GM21381 (cell line): Measurements from ENCODE around the gene MANSC4.

Source experiments
- ATAC-seq: cut with Tn5 transposase; IDR thresholded peaks from one replicate; pipeline ENCODE4 v1.9.1; 2021; ENCODE audit warnings: mild to moderate bottlenecking, moderate library complexity; ENCODE audit not compliant: unreplicated experiment

Gene MANSC4

GRCh38 chr12:27801630-27802029 lies 21.6 kb upstream of the MANSC4 start:
- no peak for ATAC-seq

- ATAC-seq, result no peak
These were observed 20.8 kb upstream of the MANSC4 start for GRCh38 chr12:27800819-27801218.

DNA sequence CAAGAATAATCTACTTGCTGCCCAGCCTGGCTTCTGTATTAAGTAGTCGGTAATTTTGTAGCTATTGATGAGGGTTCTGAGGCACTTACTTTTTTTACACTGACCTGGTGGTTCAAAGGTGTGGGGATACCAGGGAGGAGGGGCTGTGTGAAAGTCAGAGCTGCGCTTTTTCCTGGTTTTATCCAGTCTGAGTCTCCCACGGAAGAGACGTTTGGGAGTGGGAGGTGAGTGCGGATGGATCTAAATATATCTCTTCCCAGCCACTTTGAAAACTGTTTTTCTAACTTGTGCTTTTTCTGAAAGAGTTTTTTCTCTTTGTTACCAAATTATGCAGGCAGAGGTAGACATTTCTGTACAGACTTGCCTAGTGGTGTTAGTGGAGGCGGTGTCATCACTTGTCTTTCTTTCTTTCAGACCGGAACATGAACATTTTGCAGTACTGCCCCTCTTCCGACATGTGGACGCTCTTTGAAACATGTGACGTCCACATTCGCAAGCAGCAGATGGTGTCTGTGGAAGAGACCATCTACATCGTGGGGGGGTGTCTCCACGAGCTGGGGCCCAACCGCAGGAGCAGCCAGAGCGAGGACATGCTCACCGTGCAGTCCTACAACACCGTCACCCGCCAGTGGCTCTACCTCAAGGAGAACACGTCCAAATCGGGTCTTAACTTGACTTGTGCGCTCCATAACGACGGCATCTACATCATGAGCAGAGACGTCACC lies 17.4 kb upstream of the MANSC4 start:
- no peak for ATAC-seq

- no peak for ATAC-seq
These were observed 16.1 kb upstream of the MANSC4 start for GRCh38 chr12:27796128-27796527.

DNA sequence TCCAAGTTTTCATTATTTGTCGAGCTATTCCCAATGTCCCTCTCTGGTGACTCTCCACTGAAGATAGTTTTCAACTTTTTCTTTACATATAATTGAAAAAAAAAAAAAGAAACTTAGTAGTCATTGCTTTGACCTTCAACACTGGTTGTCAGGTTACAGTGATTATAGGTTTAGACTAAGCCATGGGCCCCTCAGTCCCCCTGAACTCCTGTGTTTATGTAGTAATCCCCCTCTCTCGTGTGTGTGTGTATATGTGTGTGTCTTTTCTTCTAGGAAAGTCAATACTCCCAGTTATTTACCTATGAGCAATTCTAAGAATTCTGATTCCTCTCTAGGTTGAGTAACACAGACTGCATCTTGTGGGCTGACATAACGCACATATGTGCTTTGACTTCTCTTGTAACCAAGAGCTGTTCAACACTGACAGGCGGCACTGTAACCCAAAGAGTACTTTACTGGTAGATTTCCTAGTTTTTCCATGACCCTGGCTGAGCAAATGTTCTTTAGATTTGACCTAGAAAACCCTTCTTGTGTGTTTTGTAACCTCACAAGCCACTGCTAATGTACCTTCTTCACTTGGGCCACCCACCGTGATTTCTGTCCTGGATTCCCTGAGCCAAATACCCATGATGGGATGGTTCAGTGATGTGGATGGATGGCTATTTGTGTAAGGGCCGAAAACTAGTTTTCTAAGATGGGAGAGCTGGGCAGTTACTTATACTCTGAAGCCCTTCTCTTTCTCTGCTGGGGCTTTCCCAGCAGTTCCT lies 15.0 kb upstream of the MANSC4 start:
- no peak for ATAC-seq

DNA sequence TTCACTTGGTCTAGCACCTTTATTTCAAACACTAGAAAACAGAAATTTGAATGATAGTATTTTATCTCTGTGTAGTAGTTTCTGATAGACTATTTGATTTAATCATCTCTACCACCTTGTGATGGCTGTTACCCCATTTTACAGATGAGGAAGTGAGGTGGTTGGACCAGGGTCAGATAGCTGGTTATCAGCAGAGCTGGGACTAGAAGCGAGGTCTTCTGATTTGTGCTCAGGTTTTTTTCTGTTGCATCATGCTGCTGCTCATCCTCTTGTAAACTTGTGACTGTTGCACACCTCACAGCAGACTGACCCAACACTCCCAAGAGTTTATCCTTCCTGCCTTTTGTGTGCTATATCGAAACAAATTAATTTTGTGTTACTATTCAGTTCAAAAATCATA lies 10.1 kb upstream of the MANSC4 start:
- ATAC-seq, result no peak

DNA sequence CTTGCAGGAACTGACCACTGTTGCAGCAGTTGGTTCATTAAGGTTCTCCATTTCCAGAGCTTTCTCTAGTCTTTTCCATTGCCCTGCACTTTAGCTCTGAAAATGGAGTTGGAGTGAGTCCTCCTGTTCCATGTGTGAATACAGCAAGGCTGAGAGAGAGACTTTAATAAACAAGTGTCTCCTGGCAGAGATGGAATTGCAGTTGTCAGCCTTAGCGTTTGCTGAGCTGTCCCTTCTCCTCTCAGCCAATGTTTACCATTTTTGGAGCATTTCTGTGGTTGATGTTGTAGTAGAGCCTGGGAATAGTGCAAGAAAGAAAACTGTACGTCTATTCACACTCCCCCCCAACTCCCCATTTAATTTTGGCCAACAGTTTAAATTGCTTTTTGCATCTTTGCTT lies 7.5 kb upstream of the MANSC4 start:
- ATAC-seq, result no peak

- no peak for ATAC-seq
These were observed 6.0 kb upstream of the MANSC4 start for GRCh38 chr12:27785882-27786570.

DNA sequence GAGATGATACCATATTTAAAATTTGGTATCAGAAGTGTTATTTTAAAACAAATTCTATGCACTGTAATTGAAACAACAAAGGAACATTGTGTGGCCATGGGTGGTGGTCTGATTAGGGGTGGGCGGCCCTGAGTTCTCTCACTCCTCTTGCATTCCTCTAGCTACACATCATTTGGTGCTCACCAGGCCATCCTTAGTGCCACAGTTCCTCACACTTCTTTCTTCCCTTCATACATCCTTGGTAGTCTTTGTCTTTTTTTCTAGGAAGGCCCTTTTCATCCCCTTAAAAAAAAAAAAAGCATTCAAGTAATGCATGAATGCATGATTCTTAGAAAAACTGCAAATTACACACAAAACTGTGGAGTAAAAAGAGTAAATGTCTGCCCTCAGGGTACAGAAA lies 2.4 kb upstream of the MANSC4 start:
- ATAC-seq, result no peak

DNA sequence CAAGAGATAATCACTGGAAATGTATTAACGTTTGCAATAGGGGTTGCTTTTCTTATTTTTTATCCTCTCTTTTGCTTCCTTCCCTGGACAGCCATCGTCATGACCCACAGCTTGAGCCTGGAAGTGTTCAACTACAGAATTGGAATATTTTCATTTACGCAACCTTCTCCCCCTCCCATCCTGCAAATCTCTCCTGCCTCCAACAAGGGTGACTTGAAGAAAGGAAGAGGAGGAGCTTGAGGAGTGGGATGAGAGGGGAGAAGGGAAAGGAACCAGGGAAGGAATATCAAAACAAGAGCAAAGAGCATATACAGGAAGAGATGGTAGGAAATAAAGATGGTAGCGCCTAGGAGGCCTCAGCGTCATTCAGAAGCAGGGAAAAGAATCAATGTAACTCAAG lies 1.6 kb upstream of the MANSC4 start:
- no peak for ATAC-seq

DNA sequence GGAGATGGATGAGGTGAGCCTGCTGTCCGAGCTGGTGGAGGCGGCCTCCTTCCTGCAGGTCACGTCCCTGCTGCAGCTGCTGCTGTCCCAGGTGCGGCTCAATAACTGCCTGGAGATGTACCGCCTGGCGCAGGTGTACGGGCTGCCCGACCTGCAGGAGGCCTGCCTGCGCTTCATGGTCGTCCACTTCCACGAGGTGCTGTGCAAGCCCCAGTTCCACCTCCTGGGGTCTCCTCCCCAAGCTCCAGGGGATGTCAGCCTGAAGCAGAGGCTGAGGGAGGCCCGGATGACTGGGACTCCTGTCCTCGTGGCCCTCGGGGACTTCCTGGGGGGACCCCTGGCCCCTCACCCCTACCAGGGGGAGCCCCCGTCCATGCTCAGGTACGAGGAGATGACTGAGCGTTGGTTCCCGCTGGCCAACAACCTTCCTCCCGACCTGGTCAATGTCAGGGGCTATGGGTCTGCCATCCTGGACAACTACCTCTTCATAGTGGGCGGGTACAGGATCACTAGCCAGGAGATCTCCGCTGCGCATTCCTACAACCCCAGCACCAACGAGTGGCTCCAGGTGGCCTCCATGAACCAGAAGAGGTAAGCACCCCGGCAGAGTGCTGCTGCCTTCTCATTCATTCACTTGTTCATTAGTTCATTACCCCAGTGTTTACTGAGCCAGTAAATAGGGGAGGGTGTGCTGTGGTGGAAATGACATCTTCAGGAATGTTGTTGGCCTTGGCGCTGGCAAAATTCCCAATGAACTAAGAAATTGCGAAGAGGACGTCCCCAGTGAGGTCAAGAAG lies 774 bp upstream of the MANSC4 start:
- peak; percentile 28 for ATAC-seq

DNA sequence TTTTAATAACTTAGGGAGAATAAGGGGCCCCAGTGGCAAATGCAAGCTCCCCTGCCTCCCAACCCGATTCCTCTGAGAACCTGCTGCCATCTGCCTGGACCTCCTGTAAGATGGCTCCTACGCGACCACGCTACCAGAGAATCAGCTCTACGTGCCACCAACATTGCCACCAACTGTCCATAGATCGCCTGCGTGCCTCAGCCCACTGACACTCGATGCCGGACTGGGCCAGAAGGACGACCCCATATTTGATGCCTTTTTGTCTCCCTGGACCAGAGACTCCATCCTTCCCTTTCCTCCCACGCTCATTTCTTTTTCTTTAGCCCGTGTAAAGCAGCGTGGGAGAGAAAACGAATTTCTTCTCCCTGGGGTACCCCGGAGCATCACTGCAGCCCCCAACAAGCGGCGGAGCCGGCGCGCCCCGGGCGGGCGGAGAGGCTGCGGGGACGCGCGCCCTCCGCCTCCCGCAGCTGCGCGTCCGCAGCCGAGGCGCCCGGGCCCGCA lies 568 bp downstream of the MANSC4 start:
- peak; percentile 4 for ATAC-seq

- ATAC-seq, result no peak
These were observed 1.8 kb downstream of the MANSC4 start for GRCh38 chr12:27778206-27778605.

GRCh38 chr12:27777141-27777540 lies 2.9 kb downstream of the MANSC4 start:
- no peak for ATAC-seq

GRCh38 chr12:27772328-27773049 lies 7.5 kb downstream of the MANSC4 start:
- ATAC-seq, result no peak

GRCh38 chr12:27771481-27772327 lies 8.3 kb downstream of the MANSC4 start:
- ATAC-seq, result no peak

GRCh38 chr12:27769142-27769673 lies 10.8 kb downstream of the MANSC4 start:
- ATAC-seq, result no peak

GRCh38 chr12:27766587-27766986 lies 13.4 kb downstream of the MANSC4 start:
- ATAC-seq, result no peak

DNA sequence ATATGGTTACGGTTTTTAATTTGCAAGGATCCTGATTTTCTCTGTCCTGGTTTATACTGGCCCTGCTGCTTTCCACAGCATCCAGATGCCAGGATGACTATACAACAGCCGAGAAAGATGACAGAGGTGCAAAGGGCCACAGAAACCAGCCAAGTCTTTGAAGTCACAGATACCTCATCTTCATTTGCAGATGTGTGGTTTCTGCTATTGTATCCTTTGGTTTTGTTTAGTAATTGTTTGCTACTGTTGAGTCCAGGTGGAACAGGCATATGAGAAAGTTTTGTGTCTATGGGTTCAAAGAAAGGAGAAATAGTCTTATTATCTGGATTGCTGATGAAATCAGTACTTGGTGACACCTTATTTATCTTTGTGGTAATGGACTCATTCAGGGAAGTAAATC lies 17.3 kb downstream of the MANSC4 start:
- no peak for ATAC-seq
